Retinal pigment epithelial cell (primary cell): ENCODE results near the gene PHC2.

Source experiments
- DNase-seq: peaks from one replicate; pipeline ENCODE4 v3.0.0-alpha.2; 2010; ENCODE audit warnings: low read depth
- H3K4me3 ChIP-seq: 2 replicates; pipeline ENCODE4 v1.5.1; 2011; ENCODE audit warnings: mild to moderate bottlenecking, low read length, control low read depth, moderate library complexity
- CTCF ChIP-seq: conservative IDR thresholded peaks from 2 replicates; pipeline ENCODE4 v1.5.1; 2011; ENCODE audit warnings: low read depth, low read length, control low read depth, inconsistent platforms

PHC2 gene

GRCh38 chr1:33305816-33306652, 124.9 kb downstream of the PHC2 start:
- DNase-seq = no peak
- H3K4me3 ChIP-seq = no peak overlapping the region

DNA sequence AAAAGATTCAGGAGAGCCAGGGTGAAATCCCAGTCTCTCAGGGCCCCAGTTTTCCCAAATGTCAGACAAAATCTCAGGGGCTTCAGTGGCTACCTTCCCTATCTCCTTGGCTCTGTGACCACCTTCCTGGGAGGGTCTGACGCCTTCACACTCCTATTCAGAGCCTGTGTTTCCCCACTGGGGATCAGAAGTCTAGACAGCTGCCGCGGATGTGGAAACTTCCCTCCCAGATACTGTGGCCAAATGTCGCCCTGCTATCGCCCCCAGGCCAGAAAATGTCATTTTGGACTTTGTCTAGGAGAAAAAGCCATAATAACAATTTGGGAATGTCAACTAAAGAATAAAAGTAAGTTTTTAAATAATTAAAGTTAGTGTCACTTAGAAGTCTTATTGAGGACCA, 125.9 kb downstream of the PHC2 start:
- DNase-seq = no peak
- no peak overlapping the region for H3K4me3 ChIP-seq

More at GRCh38 chr1:33305816-33306652, 124.9 kb downstream of the PHC2 start:
- TF ChIP-seq CTCF = no peak

DNA sequence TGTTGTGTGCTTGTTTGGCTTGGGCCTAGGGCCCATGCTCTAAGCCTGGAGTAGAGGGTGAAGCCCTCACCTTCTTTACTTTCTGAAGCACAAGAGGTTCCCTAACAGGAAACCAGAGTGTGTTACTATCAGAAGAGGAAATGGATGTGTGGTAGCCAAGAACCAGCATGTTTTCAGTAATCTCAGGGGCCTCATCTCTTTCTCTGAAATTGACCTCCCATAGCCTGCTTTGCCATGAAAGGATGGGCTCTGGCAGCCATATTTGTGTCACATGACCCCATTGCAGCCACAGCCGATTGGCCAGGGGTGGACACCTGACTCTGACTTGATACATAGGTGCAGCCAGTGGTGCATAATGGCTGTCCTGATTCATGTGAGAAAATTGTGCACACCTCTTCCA, 128.6 kb downstream of the PHC2 start:
- no peak for TF ChIP-seq CTCF
- DNase-seq = no peak
- no peak overlapping the region for H3K4me3 ChIP-seq

More for the DNA sequence above, 125.9 kb downstream of the PHC2 start:
- TF ChIP-seq CTCF = no peak

DNA sequence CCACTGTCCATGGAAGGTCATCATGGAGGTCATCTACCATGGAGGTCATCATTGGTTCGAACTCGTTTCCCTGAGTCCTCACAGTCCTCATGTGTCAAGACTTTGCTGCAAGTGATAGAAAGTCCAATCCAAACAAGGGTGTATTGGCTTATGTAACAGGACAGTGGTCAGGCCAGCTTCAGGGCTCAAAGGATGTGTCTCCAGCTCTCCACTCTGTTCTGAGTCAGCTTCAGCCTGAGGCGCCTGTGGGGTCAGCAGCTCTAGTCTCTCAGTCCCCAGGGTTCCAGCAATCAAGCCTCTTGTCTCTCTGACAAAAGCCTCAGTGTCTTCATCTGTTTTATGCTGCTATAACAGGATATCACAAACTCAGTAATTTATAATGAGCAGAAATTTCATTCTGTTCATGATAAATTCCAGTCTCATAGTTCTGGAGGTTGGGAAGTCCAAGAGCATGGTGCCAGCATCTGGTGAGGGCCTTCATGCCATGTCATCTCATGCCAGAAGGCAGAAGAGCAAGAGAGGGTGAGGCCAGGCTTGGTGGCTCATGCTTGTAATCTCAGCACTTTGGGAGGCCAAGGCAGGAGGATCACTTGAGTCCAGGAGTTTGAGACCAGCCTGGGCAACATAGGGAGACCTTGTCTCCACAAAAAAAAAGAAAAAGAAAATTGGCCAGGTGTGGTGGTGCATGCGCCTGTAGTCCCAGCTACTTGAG, 129.5 kb downstream of the PHC2 start:
- H3K4me3 ChIP-seq = no peak overlapping the region
- no peak for TF ChIP-seq CTCF
- no peak for DNase-seq

- no peak for TF ChIP-seq CTCF
- peak; percentile 63 for DNase-seq
- no peak overlapping the region for H3K4me3 ChIP-seq
Observed at GRCh38 chr1:33300673-33301072, 130.2 kb downstream of the PHC2 start.

- no peak for DNase-seq
- no peak for TF ChIP-seq CTCF
- no peak overlapping the region for H3K4me3 ChIP-seq
Observed at GRCh38 chr1:33299461-33300155, 131.3 kb downstream of the PHC2 start.
